ENCODE data around the gene RASGRP4. TPM values are rescaled to one million over a fixed set of nuclear protein-coding genes. Genes with fewer than 3 reads are reported as not detected.
A peak's percentile ranks its signal among the peaks of the same experiment; 100 is the strongest.

The RASGRP4 gene
- total and polyA plus RNA-seq, 11 donors = 0.51 to 6.7 (median 1.1) TPM

DNA sequence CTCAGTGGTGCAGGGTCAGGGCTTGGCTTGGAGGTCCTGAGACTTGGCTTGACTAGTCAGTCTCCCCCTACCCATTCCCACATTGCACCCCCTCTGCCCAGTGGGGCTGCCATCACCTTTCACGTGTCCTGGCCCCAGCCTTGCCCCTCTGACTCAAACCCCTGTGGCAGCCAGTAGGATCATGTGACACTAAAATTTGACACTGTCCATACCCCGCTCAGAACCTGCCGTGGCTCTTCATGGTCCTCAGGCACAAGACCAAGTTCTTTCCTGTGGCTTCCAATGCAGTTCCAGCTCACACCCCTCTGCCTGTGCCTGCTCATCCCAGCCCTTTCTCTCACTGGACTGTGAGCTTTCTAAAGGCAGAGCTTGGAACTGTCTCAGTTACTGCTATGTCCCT, 49.4 kb downstream of the RASGRP4 start:
- DNase-seq (no peak), ATAC-seq (no peak)
- WGBS, 4 donors = 30 to 64% (median 57%) methylated on average over 3 of the region's 3 CpGs
- Histone ChIP-seq H3K9me3 (no peaks in the 10 kb centered on the region), H3K27ac (peak overlapping the region in 10 of 12 donors; percentile 23 to 97 (median 90)), H3K36me3 (peaks cover 9 to 53% (median 47%) of the 10 kb centered on the region in 9 donors), H3K27me3 (no peaks in the 10 kb centered on the region), H3K4me1 (peaks cover 7 to 29% (median 22%) of the 10 kb centered on the region in 12 donors), H3K4me3 (peak overlapping the region in 5 of 12 donors; percentile 70 to 93 (median 84))
- intact Hi-C loops (cut with DNase I) = loop anchor here in 1 of 10 donors (5.0 kb wide), 1 partner anchor 39 kb away; the partner anchor contains the start of gene CATSPERG
- TF ChIP-seq, protein P1, sequence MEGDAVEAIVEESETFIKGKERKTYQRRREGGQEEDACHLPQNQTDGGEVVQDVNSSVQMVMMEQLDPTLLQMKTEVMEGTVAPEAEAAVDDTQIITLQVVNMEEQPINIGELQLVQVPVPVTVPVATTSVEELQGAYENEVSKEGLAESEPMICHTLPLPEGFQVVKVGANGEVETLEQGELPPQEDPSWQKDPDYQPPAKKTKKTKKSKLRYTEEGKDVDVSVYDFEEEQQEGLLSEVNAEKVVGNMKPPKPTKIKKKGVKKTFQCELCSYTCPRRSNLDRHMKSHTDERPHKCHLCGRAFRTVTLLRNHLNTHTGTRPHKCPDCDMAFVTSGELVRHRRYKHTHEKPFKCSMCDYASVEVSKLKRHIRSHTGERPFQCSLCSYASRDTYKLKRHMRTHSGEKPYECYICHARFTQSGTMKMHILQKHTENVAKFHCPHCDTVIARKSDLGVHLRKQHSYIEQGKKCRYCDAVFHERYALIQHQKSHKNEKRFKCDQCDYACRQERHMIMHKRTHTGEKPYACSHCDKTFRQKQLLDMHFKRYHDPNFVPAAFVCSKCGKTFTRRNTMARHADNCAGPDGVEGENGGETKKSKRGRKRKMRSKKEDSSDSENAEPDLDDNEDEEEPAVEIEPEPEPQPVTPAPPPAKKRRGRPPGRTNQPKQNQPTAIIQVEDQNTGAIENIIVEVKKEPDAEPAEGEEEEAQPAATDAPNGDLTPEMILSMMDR (IDR thresholded peaks at IDR 0.05) = no peak
- TF ChIP-seq POLR2A (IDR thresholded peaks at IDR 0.05) = no peak

GRCh38 chr19:38375748-38376147, 50.3 kb downstream of the RASGRP4 start:
- peak in 1 of 2 donors; percentile 38 for TF ChIP-seq POLR2A (IDR thresholded peaks at IDR 0.05)
- TF ChIP-seq, protein P1 (IDR thresholded peaks at IDR 0.05) = no peak
- H3K36me3 ChIP-seq = peaks cover under 1 to 45% (median 39%) of the 10 kb centered on the region in 9 donors
- peaks cover 7 to 29% (median 22%) of the 10 kb centered on the region in 12 donors for H3K4me1 ChIP-seq
- no peaks in the 10 kb centered on the region for H3K27me3 ChIP-seq
- intact Hi-C loops (cut with DNase I) = loop anchor here in 6 of 10 donors (2.0 to 5.0 kb wide), 4 partner anchors 38 to 59 kb away; partner anchors contain the start of gene CATSPERG (in 2 of the 6)
- no peaks in the 10 kb centered on the region for H3K9me3 ChIP-seq
- peak overlapping the region; percentile 70 to 94 (median 88) for H3K4me3 ChIP-seq
- ATAC-seq = peak; percentile 40 to 50 (median 46)
- 48 to 60% (median 52%) methylated on average over 5 of the region's 5 CpGs for WGBS, 4 donors
- peak in 2 of 5 donors; percentile 61 to 63 for DNase-seq
- H3K27ac ChIP-seq = peak overlapping the region; percentile 78 to 97 (median 91)

- peaks cover 7 to 29% (median 22%) of the 10 kb centered on the region in 12 donors for H3K4me1 ChIP-seq
- no peaks in the 10 kb centered on the region for H3K9me3 ChIP-seq
- ATAC-seq (peak in 3 of 4 donors; percentile 0 to 12 (median 4)), DNase-seq (no peak)
- whole genome bisulfite sequencing, 4 donors = 0 to 1% (median 1%) methylated on average over 18 of the region's 18 CpGs
- peak overlapping the region; percentile 70 to 94 (median 88) for H3K4me3 ChIP-seq
- H3K36me3 ChIP-seq = peaks cover 0 to 38% (median 32%) of the 10 kb centered on the region in 9 donors
- TF ChIP-seq POLR2A (IDR thresholded peaks at IDR 0.05) = no peak
- TF ChIP-seq, protein P1 (IDR thresholded peaks at IDR 0.05) = no peak
- intact Hi-C loops (cut with DNase I) = loop anchor here in 6 of 10 donors (2.0 to 5.0 kb wide), 4 partner anchors 38 to 58 kb away; partner anchors contain the start of gene CATSPERG (in 2 of the 6)
- H3K27me3 ChIP-seq = no peaks in the 10 kb centered on the region
- H3K27ac ChIP-seq = peak overlapping the region; percentile 78 to 97 (median 91)
These were observed 50.9 kb downstream of the RASGRP4 start for GRCh38 chr19:38375098-38375493.

GRCh38 chr19:38374332-38375097, 51.5 kb downstream of the RASGRP4 start, which contains the start of gene PSMD8:
Gene PSMD8 (plus strand): TSS chr19:38374571. CDS start chr19:38374602, 31 bp downstream.
- H3K27ac ChIP-seq = peak within 1 kb of the TSS; percentile 78 to 97 (median 91)
- peak within 1 kb of the TSS; percentile 70 to 94 (median 88) for H3K4me3 ChIP-seq
- no peaks in the 10 kb centered on the region for H3K27me3 ChIP-seq
- peak; percentile 99 to 100 (median 99) for DNase-seq
- WGBS, 4 donors = 0% methylated on average over 36 to 65 of the region's 65 CpGs
- peak; percentile 96 to 98 (median 98) for ATAC-seq
- H3K36me3 ChIP-seq = peaks cover 0 to 32% (median 27%) of the 10 kb centered on the region in 9 donors
- intact Hi-C loops (cut with DNase I) = loop anchor here in 9 of 10 donors (1.0 to 5.0 kb wide), 6 partner anchors 37 to 58 kb away; partner anchors contain the start of gene CATSPERG (in 4 of the 9)
- H3K4me1 ChIP-seq = peaks cover 7 to 29% (median 22%) of the 10 kb centered on the region in 12 donors
- TF ChIP-seq POLR2A (IDR thresholded peaks at IDR 0.05) = peak; percentile 15 to 96
- TF ChIP-seq, protein P1 (IDR thresholded peaks at IDR 0.05) = peak in 8 of 12 donors; percentile 15 to 61 (median 35)
- no peaks in the 10 kb centered on the region for H3K9me3 ChIP-seq
